WTC11 (cell line): ENCODE results near the gene POLDIP3.

ENCODE experiments used
- ATF1 ChIP-seq: sonication (generic); formaldehyde crosslinking; IDR thresholded peaks from 2 replicates; pipeline ENCODE4 v1.8.1; 2023; ENCODE audit warnings: mild to moderate bottlenecking, moderate library complexity, missing genetic modification reagents
- ETV6 ChIP-seq: sonication (generic); formaldehyde crosslinking; IDR thresholded peaks from 2 replicates; pipeline ENCODE4 v1.8.1; 2022; ENCODE audit warnings: mild to moderate bottlenecking, missing genetic modification reagents
- PRRX2 ChIP-seq: fragments of 250-450 bp; sonication (Bioruptor Pico); IDR thresholded peaks from 2 replicates; pipeline ENCODE4 v1.8.0; 2021; ENCODE audit warnings: mild to moderate bottlenecking
- TCF7 ChIP-seq: sonication (generic); formaldehyde crosslinking; IDR thresholded peaks from 2 replicates; pipeline ENCODE4 v1.8.0; 2022; ENCODE audit warnings: mild to moderate bottlenecking, low read depth, missing genetic modification reagents, moderate library complexity
- ZNF121 ChIP-seq: sonication (generic); formaldehyde crosslinking; IDR thresholded peaks from 2 replicates; pipeline ENCODE4 v1.8.0; 2023; ENCODE audit warnings: missing genetic modification reagents
- ZNF138 ChIP-seq: sonication (generic); formaldehyde crosslinking; conservative IDR thresholded peaks from 2 replicates; pipeline ENCODE4 v1.8.1; 2022; ENCODE audit warnings: mild to moderate bottlenecking, moderate library complexity, missing genetic modification reagents
- TF ChIP-seq, protein P1 (sequence below): sonication (generic); formaldehyde crosslinking; IDR thresholded peaks from 2 replicates; pipeline ENCODE4 v1.8.1; 2022; ENCODE audit warnings: low read depth, missing genetic modification reagents, borderline replicate concordance
- TF ChIP-seq, protein P2 (sequence below): fragments of 200-600 bp; IDR thresholded peaks from 2 replicates; pipeline ENCODE4 v1.8.0; 2022; ENCODE audit warnings: antibody characterized with exemption
- TF ChIP-seq, protein P3 (sequence below): sonication (generic); formaldehyde crosslinking; IDR thresholded peaks from 2 replicates; pipeline ENCODE4 v1.8.0; 2022; ENCODE audit warnings: mild to moderate bottlenecking, missing genetic modification reagents
- TF ChIP-seq, protein P4 (sequence below): sonication (generic); formaldehyde crosslinking; IDR thresholded peaks from 2 replicates; pipeline ENCODE4 v1.8.0; 2022; ENCODE audit warnings: mild to moderate bottlenecking, missing genetic modification reagents
- TF ChIP-seq, protein P5 (sequence below): sonication (generic); formaldehyde crosslinking; IDR thresholded peaks from 2 replicates; pipeline ENCODE4 v1.8.1; 2023; ENCODE audit warnings: mild to moderate bottlenecking, missing genetic modification reagents, borderline replicate concordance

DNA sequence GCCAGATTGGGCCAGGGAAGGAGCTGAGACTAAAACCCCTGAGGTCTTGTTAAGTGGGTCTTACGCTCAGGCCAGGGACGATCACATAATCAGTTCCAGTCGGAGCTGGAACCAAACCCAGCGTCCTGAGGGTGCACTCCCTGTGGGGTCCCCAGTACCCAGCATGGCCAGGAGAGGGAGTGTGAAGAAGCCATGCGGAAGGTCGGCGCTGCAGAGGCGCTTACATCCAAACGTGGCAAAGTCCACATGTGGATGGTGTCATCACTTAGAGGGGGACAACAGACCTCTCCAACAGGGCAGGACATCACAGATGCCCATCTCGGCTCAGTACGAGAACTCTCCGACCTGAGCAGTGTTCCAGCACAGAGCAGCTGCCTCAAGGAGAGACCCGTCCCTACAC lies 17.4 kb upstream of the POLDIP3 start:
- TF ChIP-seq, protein P1, sequence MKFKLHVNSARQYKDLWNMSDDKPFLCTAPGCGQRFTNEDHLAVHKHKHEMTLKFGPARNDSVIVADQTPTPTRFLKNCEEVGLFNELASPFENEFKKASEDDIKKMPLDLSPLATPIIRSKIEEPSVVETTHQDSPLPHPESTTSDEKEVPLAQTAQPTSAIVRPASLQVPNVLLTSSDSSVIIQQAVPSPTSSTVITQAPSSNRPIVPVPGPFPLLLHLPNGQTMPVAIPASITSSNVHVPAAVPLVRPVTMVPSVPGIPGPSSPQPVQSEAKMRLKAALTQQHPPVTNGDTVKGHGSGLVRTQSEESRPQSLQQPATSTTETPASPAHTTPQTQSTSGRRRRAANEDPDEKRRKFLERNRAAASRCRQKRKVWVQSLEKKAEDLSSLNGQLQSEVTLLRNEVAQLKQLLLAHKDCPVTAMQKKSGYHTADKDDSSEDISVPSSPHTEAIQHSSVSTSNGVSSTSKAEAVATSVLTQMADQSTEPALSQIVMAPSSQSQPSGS (CRISPR knock-in tag) = no peak
- TF ChIP-seq ATF1 (CRISPR knock-in tag) = no peak
- TF ChIP-seq ZNF138 = no peak
- no peak for TF ChIP-seq ETV6 (CRISPR knock-in tag)
- no peak for TF ChIP-seq TCF7
- TF ChIP-seq ZNF121 = no peak
- TF ChIP-seq, protein P2, sequence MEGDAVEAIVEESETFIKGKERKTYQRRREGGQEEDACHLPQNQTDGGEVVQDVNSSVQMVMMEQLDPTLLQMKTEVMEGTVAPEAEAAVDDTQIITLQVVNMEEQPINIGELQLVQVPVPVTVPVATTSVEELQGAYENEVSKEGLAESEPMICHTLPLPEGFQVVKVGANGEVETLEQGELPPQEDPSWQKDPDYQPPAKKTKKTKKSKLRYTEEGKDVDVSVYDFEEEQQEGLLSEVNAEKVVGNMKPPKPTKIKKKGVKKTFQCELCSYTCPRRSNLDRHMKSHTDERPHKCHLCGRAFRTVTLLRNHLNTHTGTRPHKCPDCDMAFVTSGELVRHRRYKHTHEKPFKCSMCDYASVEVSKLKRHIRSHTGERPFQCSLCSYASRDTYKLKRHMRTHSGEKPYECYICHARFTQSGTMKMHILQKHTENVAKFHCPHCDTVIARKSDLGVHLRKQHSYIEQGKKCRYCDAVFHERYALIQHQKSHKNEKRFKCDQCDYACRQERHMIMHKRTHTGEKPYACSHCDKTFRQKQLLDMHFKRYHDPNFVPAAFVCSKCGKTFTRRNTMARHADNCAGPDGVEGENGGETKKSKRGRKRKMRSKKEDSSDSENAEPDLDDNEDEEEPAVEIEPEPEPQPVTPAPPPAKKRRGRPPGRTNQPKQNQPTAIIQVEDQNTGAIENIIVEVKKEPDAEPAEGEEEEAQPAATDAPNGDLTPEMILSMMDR = no peak
- TF ChIP-seq, protein P3, sequence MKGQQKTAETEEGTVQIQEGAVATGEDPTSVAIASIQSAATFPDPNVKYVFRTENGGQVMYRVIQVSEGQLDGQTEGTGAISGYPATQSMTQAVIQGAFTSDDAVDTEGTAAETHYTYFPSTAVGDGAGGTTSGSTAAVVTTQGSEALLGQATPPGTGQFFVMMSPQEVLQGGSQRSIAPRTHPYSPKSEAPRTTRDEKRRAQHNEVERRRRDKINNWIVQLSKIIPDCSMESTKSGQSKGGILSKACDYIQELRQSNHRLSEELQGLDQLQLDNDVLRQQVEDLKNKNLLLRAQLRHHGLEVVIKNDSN (CRISPR knock-in tag) = no peak
- TF ChIP-seq, protein P4, sequence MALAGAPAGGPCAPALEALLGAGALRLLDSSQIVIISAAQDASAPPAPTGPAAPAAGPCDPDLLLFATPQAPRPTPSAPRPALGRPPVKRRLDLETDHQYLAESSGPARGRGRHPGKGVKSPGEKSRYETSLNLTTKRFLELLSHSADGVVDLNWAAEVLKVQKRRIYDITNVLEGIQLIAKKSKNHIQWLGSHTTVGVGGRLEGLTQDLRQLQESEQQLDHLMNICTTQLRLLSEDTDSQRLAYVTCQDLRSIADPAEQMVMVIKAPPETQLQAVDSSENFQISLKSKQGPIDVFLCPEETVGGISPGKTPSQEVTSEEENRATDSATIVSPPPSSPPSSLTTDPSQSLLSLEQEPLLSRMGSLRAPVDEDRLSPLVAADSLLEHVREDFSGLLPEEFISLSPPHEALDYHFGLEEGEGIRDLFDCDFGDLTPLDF = no peak
- TF ChIP-seq PRRX2 (CRISPR knock-in tag) = no peak
- TF ChIP-seq, protein P5, sequence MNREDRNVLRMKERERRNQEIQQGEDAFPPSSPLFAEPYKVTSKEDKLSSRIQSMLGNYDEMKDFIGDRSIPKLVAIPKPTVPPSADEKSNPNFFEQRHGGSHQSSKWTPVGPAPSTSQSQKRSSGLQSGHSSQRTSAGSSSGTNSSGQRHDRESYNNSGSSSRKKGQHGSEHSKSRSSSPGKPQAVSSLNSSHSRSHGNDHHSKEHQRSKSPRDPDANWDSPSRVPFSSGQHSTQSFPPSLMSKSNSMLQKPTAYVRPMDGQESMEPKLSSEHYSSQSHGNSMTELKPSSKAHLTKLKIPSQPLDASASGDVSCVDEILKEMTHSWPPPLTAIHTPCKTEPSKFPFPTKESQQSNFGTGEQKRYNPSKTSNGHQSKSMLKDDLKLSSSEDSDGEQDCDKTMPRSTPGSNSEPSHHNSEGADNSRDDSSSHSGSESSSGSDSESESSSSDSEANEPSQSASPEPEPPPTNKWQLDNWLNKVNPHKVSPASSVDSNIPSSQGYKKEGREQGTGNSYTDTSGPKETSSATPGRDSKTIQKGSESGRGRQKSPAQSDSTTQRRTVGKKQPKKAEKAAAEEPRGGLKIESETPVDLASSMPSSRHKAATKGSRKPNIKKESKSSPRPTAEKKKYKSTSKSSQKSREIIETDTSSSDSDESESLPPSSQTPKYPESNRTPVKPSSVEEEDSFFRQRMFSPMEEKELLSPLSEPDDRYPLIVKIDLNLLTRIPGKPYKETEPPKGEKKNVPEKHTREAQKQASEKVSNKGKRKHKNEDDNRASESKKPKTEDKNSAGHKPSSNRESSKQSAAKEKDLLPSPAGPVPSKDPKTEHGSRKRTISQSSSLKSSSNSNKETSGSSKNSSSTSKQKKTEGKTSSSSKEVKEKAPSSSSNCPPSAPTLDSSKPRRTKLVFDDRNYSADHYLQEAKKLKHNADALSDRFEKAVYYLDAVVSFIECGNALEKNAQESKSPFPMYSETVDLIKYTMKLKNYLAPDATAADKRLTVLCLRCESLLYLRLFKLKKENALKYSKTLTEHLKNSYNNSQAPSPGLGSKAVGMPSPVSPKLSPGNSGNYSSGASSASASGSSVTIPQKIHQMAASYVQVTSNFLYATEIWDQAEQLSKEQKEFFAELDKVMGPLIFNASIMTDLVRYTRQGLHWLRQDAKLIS (CRISPR knock-in tag) = no peak
